Measurements from ENCODE around the gene STUB1.

GRCh38 chr16:670485-671352 lies 9.5 kb upstream of the STUB1 start:
- TF ChIP-seq POLR2AphosphoS5 (IDR thresholded peaks at IDR 0.05; ENCODE audit: low read depth, low read length) (no peak), POLR2A (IDR thresholded peaks at IDR 0.05; ENCODE audit: low read depth, low read length) (no peak), TAF1 (IDR thresholded peaks at IDR 0.05; ENCODE audit: low read depth, low read length) (no peak), PAX5 (IDR thresholded peaks at IDR 0.05; ENCODE audit: insufficient read depth, low read length, severe bottlenecking) (no peak), SPI1 (IDR thresholded peaks at IDR 0.05; ENCODE audit: low read depth, low read length) (no peak), POU2F2 (IDR thresholded peaks at IDR 0.05; ENCODE audit: low read depth, low read length) (no peak)
